C4-2B (cell line): Measurements from ENCODE around the gene MPPE1.

Experiments
- H3K27ac ChIP-seq: fragments of 450-650 bp; 2 replicates; pipeline ENCODE4 v1.5.1; 2017
- ZFX ChIP-seq: fragments of 450-650 bp; IDR thresholded peaks from 2 replicates; pipeline ENCODE4 v1.6.1; 2017
- TF ChIP-seq, protein P1 (sequence below): fragments of 450-650 bp; conservative IDR thresholded peaks from 2 replicates; pipeline ENCODE4 v1.5.1; 2017; ENCODE audit warnings: mild to moderate bottlenecking

MPPE1 gene

GRCh38 chr18:11887328-11888128, 20.6 kb downstream of the MPPE1 start:
- no peak for TF ChIP-seq ZFX
- TF ChIP-seq, protein P1, sequence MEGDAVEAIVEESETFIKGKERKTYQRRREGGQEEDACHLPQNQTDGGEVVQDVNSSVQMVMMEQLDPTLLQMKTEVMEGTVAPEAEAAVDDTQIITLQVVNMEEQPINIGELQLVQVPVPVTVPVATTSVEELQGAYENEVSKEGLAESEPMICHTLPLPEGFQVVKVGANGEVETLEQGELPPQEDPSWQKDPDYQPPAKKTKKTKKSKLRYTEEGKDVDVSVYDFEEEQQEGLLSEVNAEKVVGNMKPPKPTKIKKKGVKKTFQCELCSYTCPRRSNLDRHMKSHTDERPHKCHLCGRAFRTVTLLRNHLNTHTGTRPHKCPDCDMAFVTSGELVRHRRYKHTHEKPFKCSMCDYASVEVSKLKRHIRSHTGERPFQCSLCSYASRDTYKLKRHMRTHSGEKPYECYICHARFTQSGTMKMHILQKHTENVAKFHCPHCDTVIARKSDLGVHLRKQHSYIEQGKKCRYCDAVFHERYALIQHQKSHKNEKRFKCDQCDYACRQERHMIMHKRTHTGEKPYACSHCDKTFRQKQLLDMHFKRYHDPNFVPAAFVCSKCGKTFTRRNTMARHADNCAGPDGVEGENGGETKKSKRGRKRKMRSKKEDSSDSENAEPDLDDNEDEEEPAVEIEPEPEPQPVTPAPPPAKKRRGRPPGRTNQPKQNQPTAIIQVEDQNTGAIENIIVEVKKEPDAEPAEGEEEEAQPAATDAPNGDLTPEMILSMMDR: no peak
- no peak overlapping the region for H3K27ac ChIP-seq

DNA sequence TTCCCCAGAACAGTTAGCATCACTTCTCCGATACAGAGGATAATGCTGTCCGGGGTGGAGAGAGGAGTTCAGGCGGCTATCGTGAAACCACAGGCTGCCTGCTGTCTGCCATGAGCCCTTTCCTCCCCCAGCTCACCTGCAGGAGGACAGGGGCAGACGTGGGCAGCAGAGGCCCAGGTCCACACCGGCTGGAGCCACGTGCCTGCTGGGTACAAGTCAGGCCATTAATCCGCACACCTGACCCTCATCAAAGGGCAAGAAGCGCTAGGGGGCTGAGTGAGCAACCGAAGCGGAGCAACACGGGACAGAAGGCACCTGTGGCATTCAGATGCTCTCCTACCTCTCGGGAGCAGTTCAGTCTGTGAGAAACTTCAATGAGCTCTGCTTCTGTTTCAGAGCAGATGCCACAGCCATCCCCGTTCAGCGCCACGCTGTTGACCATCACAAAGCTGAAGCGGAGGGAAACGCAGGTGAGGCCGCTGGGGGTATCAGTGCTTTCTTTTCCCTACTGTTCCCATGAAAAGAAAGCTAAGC, 21.5 kb downstream of the MPPE1 start:
- no peak for TF ChIP-seq ZFX
- TF ChIP-seq, protein P1: no peak
- H3K27ac ChIP-seq: no peak overlapping the region

DNA sequence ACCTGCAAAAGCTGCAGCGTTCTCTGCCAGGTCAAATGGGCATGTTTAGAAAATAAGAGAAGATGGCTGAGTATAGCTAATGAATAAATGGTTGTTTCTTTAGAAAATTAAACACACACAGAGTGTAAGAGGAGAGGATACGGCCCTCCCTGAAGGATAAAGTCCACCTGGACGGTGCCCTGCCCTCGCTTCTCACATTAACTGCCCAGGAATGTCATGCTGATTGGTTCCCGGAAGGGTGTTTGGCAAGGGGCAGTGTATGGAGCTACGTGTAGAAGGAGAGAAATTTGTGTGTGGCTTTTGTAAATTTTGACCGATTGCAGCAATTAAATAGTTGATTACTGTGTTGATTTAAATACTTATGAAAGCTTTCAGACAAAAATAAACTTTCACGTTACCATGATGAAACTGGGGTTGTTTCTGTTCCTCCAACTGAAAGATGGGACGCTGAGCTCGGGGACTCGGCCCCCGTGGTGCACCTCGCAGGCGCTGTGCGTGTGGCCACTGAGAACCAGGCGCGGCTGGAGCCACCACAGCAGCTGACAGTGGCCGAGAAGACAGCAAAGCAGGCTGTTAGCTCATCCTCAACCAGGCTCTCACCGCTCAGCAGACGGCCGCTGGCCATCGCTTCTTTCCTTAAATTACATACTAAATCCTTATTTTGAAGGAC, 22.7 kb downstream of the MPPE1 start:
- no peak overlapping the region for H3K27ac ChIP-seq
- TF ChIP-seq ZFX: no peak
- TF ChIP-seq, protein P1: no peak

GRCh38 chr18:11884396-11885030, 23.6 kb downstream of the MPPE1 start:
- no peak overlapping the region for H3K27ac ChIP-seq

GRCh38 chr18:11883153-11883552, 25.0 kb downstream of the MPPE1 start:
- H3K27ac ChIP-seq: no peak overlapping the region

More at GRCh38 chr18:11884396-11885030, 23.6 kb downstream of the MPPE1 start:
- TF ChIP-seq, protein P1: no peak
- no peak for TF ChIP-seq ZFX

DNA sequence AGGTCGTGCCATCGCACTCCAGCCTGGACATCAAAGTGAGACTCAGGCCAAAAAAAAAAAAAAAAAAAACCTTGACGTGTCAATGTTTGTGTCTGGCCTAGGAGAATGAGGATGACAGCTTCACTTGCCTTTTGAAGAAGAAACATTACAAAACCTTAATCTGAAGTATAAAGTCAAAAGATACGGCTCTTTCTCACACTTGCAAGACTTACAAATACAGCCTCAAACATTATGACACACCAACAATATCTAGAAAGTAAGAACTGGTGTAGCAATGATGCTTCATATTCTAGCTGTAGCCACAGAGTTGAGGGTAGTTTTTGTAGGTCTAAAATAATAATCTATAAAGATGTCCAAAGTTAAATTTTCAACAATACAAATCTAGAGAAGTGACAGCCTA, 25.5 kb downstream of the MPPE1 start:
- TF ChIP-seq, protein P1: no peak
- no peak for TF ChIP-seq ZFX
- no peak overlapping the region for H3K27ac ChIP-seq

More at GRCh38 chr18:11883153-11883552, 25.0 kb downstream of the MPPE1 start:
- TF ChIP-seq, protein P1: no peak
- no peak for TF ChIP-seq ZFX
